Endodermal cell (in vitro differentiated cells): ENCODE data around the gene POU2AF3. TPM values are rescaled to one million over a fixed set of nuclear protein-coding genes. Genes with fewer than 3 reads are reported as not detected.

Experiments
- DNase-seq: peaks from one replicate; pipeline ENCODE4 v3.0.0-alpha.2; 2017
- H3K27ac ChIP-seq: 2 replicates; pipeline ENCODE4 v1.5.1; 2013; ENCODE audit warnings: mild to moderate bottlenecking, low read depth, low read length, moderate library complexity
- H3K27me3 ChIP-seq: 2 replicates; pipeline ENCODE4 v1.6.1; 2013; ENCODE audit warnings: mild to moderate bottlenecking, low read length, moderate library complexity; ENCODE audit not compliant: insufficient read depth, control insufficient read depth, poor library complexity, severe bottlenecking
- H3K36me3 ChIP-seq: 2 replicates; pipeline ENCODE4 v1.7.0; 2013; ENCODE audit warnings: mild to moderate bottlenecking, low read length, moderate library complexity; ENCODE audit not compliant: control insufficient read depth, insufficient read depth
- H3K4me1 ChIP-seq: one replicate; pipeline ENCODE4 v1.7.0; 2013; ENCODE audit warnings: low read length; ENCODE audit not compliant: control insufficient read depth, insufficient read depth
- H3K4me3 ChIP-seq: 2 replicates; pipeline ENCODE4 v1.5.1; 2013; ENCODE audit warnings: mild to moderate bottlenecking, low read length, moderate library complexity
- H3K9ac ChIP-seq: 2 replicates; pipeline ENCODE4 v1.6.1; 2013; ENCODE audit warnings: mild to moderate bottlenecking, low read length, moderate library complexity; ENCODE audit not compliant: poor library complexity, severe bottlenecking; ENCODE audit errors: extremely low read depth
- H3K9me3 ChIP-seq: 2 replicates; pipeline ENCODE4 v1.6.1; 2013; ENCODE audit warnings: mild to moderate bottlenecking, low read length, moderate library complexity; ENCODE audit not compliant: control insufficient read depth
- H3K27ac Mint-ChIP-seq: 2 replicates; pipeline ENCODE4 v1.8.0; 2020; ENCODE audit warnings: mixed read lengths
- H3K27me3 Mint-ChIP-seq: 2 replicates; pipeline ENCODE4 v1.8.0; 2021; ENCODE audit warnings: mild to moderate bottlenecking, mixed read lengths; ENCODE audit not compliant: insufficient read depth
- H3K36me3 Mint-ChIP-seq: 2 replicates; pipeline ENCODE4 v1.8.0; 2020; ENCODE audit warnings: low read depth, mixed read lengths
- H3K4me1 Mint-ChIP-seq: 2 replicates; pipeline ENCODE4 v1.8.0; 2020; ENCODE audit warnings: mixed read lengths
- H3K4me3 Mint-ChIP-seq: 2 replicates; pipeline ENCODE4 v1.8.0; 2020; ENCODE audit warnings: mild to moderate bottlenecking, moderate library complexity, mixed read lengths
- H3K9me3 Mint-ChIP-seq: 2 replicates; pipeline ENCODE4 v1.8.0; 2020; ENCODE audit warnings: mild to moderate bottlenecking, mixed read lengths
- CTCF ChIP-seq: fragments of 200-600 bp; sonication (generic); conservative IDR thresholded peaks from 2 replicates; pipeline ENCODE4 v1.5.0; 2021; ENCODE audit warnings: antibody characterized with exemption, mild to moderate bottlenecking
- WGBS, 2 experiments: methylation state at CpG; one replicate each; pipeline versions ENCODE4 v1.1.5 to v1.1.7; 2013; ENCODE audit warnings: missing lambda C conversion rate in 2 of 2, mixed read lengths in 1 of 2; ENCODE audit not compliant: insufficient coverage in 1 of 2, insufficient read length in 1 of 2; 5-methylcytosine and 5-hydroxymethylcytosine counted together
- total RNA-seq, 2 donors: library from RNA; stranded (reverse); fragmentation: NEBNext Ultra II Directional in 1 of 2; extraction: Animal tissue kit (Norgen Biotek cat#: 25700) in 1 of 2; gene quantifications; 2 replicates in 1 of 2; 3 replicates in 1 of 2; pipeline ENCODE4 v1.2.1, GENCODE V29; 2021

Gene POU2AF3
- total RNA-seq, 2 donors from 2014 or later = 0.55 to 1.8 TPM

- no peak overlapping the region for H3K4me3 ChIP-seq
- no peak overlapping the region for H3K9ac ChIP-seq
- no peak for DNase-seq
- peaks cover 29% of the 10 kb centered on the region for H3K4me1 Mint-ChIP-seq
- no peaks in the 10 kb centered on the region for H3K9me3 ChIP-seq
- 96 to 100% methylated on average over 6 to 7 of the region's 7 CpGs for WGBS, 2 experiments
- peaks cover 52% of the 10 kb centered on the region for H3K27me3 ChIP-seq
- H3K27ac Mint-ChIP-seq = no peak overlapping the region
- H3K4me1 ChIP-seq = peaks cover 6% of the 10 kb centered on the region
- TF ChIP-seq CTCF = no peak
- no peaks in the 10 kb centered on the region for H3K36me3 ChIP-seq
- no peak overlapping the region for H3K4me3 Mint-ChIP-seq
- peaks cover 59% of the 10 kb centered on the region for H3K27me3 Mint-ChIP-seq
- no peak overlapping the region for H3K27ac ChIP-seq
- H3K9me3 Mint-ChIP-seq = no peaks in the 10 kb centered on the region
- H3K36me3 Mint-ChIP-seq = no peaks in the 10 kb centered on the region
Observed at GRCh38 chr11:111308140-111308539, 9.8 kb downstream of the POU2AF3 start.

GRCh38 chr11:111309215-111309915 lies 11.0 kb downstream of the POU2AF3 start:
- Mint-ChIP-seq H3K9me3 (peaks cover 3% of the 10 kb centered on the region), H3K4me1 (peaks cover 25% of the 10 kb centered on the region), H3K4me3 (no peak overlapping the region), H3K36me3 (no peaks in the 10 kb centered on the region), H3K27ac (no peak overlapping the region), H3K27me3 (peaks cover 60% of the 10 kb centered on the region)
- Histone ChIP-seq H3K36me3 (no peaks in the 10 kb centered on the region), H3K27ac (no peak overlapping the region), H3K9me3 (no peaks in the 10 kb centered on the region), H3K4me1 (peaks cover 6% of the 10 kb centered on the region), H3K9ac (no peak overlapping the region), H3K4me3 (no peak overlapping the region), H3K27me3 (peaks cover 52% of the 10 kb centered on the region)
- TF ChIP-seq CTCF = no peak
- WGBS, 2 experiments = 85 to 95% methylated on average over 5 of the region's 5 CpGs
- no peak for DNase-seq

- Mint-ChIP-seq H3K36me3 (no peaks in the 10 kb centered on the region), H3K4me3 (no peak overlapping the region), H3K4me1 (peaks cover 25% of the 10 kb centered on the region), H3K27ac (no peak overlapping the region), H3K9me3 (peaks cover 4% of the 10 kb centered on the region), H3K27me3 (peaks cover 60% of the 10 kb centered on the region)
- 74 to 81% methylated on average over 3 of the region's 3 CpGs for whole genome bisulfite sequencing, 2 experiments
- Histone ChIP-seq H3K9ac (no peak overlapping the region), H3K27ac (no peak overlapping the region), H3K4me3 (no peak overlapping the region), H3K9me3 (no peaks in the 10 kb centered on the region), H3K4me1 (peaks cover 6% of the 10 kb centered on the region), H3K36me3 (no peaks in the 10 kb centered on the region), H3K27me3 (peaks cover 46% of the 10 kb centered on the region)
- TF ChIP-seq CTCF = no peak
- DNase-seq = no peak
Observed at GRCh38 chr11:111310088-111310487, 11.7 kb downstream of the POU2AF3 start.
